NCI-H774 (cell line): ENCODE results near the gene THUMPD2.
"Not testable (repeated sequence)": the region's sequence is repeated elsewhere in the genome, so short reads cannot be mapped to it uniquely, and the experiment has no call there.

ENCODE experiments used
- DNase-seq: peaks from one replicate; lab custom pipeline; 2025; lab: John Stamatoyannopoulos, UW

The THUMPD2 gene

DNA sequence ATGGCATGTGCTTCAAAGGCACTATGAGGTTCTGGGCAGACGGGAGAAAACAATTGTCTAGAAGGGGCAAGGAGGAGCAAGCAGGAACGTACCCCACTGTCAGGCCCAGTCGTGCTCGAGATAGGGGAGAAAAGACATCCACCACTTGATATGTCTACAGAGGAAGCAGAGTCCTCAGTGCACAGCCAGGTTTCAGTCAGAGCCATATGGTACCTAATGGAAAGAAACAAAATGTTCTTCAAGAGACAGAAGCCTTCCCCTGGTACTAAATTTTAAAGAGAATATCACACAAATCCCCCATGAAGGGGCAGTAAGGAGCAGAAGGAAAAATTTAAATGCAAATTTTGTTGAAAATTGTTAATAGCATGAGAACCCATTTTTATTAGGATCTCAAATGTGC is 21.9 kb downstream of the THUMPD2 start:
- DNase-seq, result no peak

GRCh38 chr2:39755466-39755865 is 23.6 kb downstream of the THUMPD2 start:
- no peak for DNase-seq

- no peak for DNase-seq
Measured at GRCh38 chr2:39743269-39743776, 35.7 kb downstream of the THUMPD2 start.

DNA sequence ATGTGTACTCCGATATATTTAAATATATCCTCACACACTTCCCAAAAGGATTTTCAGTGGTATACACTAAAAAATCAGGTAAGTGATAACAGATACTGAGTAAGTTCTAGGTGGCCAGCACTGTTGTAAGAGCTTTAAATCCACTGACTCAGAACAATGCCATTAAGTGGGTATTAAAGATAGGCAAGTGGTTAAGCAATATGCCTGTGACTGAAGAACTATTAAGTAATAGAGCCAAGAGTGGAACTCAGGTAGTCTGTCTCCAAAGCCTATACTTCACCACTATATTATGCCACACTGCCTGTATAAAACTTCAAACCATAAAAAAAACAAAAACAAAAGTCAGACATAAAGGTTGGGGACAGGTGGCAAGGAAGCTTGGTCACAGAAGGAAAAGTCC is 37.2 kb downstream of the THUMPD2 start:
- DNase-seq, result no peak

- no peak for DNase-seq
Measured at GRCh38 chr2:39739386-39739785, 39.7 kb downstream of the THUMPD2 start.

- DNase-seq, result no peak
Measured at GRCh38 chr2:39738936-39739335, 40.1 kb downstream of the THUMPD2 start.

GRCh38 chr2:39737661-39738060 is 41.4 kb downstream of the THUMPD2 start:
- no peak for DNase-seq

GRCh38 chr2:39736640-39737039 is 42.4 kb downstream of the THUMPD2 start:
- DNase-seq, result no peak

DNA sequence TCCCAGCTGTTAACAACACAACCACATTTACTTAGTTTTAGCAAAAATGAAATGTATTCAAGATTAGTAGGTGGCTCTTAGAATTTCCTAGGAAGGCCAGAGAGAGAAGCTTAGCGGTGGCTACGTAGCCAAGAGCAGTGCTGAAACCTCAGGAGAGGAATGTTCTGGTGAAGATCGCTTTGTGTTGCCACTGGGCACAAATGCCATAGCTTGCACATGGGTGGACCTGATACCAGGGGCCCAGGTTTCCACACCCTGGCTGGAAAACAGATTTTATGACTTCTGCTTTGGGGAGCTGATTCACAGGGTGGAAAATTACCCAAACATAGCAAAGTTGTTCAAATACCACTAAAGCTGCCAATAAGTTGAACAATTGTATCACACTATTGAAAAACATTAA is 43.4 kb downstream of the THUMPD2 start:
- no peak for DNase-seq

GRCh38 chr2:39734445-39734844 is 44.6 kb downstream of the THUMPD2 start:
- DNase-seq, result no peak

DNA sequence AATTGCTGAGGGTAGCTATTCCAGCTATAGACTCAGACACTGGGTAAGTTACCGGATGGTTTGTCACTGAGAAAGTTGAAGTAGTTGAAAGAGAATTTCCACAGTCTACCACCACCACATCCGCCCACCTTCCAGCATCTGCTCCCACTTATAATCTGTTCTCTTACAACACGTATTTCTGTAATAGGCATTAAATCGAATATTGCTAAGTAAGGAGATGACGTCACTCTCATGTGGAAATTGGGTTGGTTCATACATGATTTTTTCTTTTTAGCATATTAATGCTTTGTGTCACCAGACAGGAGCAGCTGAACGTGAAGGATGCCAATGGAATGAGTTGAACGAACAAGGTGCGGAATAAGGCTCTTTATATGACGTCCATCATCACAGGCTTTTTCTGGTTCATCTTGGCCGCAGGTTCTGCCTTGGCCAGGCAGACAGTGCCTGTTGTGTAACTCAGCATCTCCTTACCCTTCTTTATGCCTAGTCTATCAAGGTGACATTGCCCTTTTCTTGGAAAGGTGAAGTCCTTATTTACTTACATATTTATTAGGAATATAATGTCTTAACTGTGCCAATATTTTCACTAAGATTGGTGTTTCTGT is 45.9 kb downstream of the THUMPD2 start:
- DNase-seq, result no peak

DNA sequence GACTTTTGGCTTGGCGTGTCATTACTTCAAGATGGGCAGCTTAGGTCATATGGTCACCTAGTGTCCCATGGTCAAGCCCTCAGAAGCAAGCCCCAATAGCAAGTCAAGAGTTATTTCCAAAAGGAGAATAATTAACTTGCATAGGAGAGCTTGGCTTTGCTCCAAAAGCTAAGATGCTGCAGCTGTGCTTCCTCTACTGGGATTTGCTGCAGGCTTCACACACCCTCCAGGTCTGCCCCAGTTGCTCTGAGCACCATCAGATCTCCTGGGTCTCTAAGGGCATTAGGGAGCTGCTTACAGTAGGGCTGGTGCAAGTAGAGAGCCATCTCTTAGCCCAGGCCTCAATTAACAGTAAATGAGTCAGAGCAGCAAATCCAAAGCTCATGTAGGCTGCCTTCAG is 46.6 kb downstream of the THUMPD2 start:
- DNase-seq, result no peak

GRCh38 chr2:39731546-39731945 is 47.5 kb downstream of the THUMPD2 start:
- DNase-seq, result no peak

- peak; percentile 33 for DNase-seq
Measured at GRCh38 chr2:39730685-39731302, 48.3 kb downstream of the THUMPD2 start.

GRCh38 chr2:39730276-39730675 is 48.8 kb downstream of the THUMPD2 start:
- DNase-seq, result no peak

DNA sequence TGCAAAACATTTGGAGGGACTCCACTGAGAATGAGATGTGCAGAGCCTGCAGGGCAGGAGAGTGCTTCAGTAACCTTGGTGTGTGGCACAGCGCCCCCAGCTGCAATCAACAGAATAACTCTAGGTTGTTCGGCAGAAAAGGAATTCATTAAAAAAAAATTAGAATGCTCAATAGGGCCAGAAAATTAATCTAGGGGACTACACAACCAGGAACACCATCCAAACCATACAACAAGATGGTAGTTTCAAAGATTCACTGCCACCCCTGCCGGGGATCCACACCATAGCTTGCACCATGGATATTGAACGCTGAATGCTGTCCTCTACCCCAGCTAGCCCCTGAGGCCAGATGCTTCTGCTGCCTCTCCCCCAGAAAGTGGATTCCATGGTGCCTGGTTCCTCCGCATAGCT is 50.1 kb downstream of the THUMPD2 start:
- peak; percentile 16 for DNase-seq

- DNase-seq, result not testable (repeated sequence)
Measured at GRCh38 chr2:39728085-39728484, 51.0 kb downstream of the THUMPD2 start.

DNA sequence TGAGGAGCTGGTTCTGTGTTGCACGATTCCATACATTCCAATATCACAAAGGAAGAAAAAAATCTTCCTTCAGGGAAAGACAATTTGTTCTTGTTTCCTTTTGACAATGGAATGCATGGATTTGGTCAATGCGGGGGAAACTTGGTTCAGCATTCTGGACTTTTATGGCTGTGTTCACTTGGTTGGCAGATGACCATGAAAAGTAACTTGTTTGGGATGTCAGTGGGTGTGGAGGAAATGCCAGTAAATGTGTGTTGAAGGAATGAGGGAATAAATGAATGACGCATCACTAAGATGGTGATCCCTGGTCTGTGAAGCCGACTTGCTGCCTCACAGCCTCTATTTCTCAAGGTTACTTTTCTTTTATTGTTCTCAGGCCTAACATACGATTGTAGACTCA is 53.7 kb downstream of the THUMPD2 start:
- DNase-seq, result no peak

GRCh38 chr2:39724828-39725144 is 54.3 kb downstream of the THUMPD2 start:
- no peak for DNase-seq

DNA sequence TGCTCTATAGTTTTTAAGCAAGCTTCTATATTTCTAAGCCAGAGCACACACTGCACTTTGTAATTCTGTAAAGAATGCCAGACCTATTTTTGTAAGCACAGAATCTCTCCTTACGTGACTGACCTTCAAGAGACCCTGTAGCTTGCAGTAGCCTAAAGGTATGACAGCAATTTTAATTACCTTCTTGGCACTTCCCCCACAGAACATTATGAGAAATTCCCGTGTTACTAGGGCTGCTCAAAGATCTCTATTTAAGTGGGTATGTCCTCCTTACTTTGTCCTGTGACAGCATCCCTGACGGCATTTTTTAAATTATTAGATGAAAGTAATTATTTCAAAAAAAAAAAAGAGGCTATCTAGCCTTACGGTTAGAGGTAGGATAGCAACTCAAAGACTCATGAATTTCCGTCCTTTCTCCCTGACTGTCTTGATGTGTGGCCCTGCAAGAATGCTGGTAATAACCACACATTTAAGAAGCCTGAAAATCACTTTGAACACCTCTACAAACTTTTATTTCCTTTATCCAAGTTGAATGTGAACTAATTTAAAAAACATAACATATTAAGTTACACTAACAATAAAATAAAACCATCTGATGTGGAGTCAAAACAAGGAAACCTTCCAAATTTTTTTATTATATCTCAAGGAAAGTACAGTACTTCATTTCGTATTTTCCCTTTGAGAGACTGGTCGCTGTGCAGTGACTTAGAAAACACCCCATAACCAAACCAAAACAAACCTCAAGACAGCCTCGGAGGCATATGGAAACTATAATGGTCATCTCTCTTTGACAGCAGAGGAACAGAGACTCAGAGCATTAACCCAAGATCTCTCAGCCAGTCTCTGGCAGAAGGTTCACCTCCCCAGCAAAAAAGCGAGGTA is 54.9 kb downstream of the THUMPD2 start:
- DNase-seq, result no peak

DNA sequence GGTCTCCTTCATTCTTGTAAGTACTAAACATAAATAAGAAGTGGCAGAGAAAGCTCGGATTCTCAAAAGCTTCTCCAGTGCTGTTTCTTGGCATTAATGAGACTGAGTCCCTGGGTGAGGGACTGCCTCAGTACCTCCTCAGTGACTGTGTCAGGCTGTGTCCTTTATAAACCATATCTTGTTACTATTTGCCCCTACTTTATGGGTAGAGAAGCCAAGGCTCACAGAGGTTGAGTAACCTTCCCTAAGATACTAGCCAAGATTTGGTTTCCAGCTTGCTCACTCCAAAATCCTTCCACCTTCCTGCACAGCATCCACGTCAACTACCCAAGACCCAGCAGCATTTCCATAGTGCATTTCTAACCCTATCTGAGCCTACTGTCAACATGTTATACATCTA is 55.6 kb downstream of the THUMPD2 start:
- no peak for DNase-seq

GRCh38 chr2:39720970-39721369 is 58.1 kb downstream of the THUMPD2 start:
- no peak for DNase-seq

DNA sequence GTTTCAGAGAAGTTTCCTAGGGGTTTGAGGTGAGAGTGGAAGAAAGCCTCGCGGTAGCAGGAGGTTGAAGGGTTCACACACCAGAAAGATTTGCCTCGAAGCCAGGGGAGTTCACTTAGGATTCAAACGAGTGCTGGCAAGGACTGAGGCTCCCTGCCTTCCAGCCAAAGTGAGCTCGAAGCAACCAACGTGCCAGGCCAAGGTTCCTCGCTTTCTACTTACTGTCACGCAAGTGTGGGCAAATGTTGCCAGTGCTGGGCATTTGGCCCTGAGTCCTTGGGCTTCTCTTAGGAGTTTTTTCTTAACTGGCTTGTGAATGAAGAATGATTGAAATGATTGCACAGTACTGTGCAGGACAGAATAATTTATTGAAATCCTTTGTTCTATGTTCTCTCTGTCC is 59.7 kb downstream of the THUMPD2 start:
- DNase-seq, result no peak
